ENCODE data around the gene CLUH.

GRCh38 chr17:2749784-2750181 lies 38.2 kb upstream of the CLUH start:
- TF ChIP-seq, protein P1, sequence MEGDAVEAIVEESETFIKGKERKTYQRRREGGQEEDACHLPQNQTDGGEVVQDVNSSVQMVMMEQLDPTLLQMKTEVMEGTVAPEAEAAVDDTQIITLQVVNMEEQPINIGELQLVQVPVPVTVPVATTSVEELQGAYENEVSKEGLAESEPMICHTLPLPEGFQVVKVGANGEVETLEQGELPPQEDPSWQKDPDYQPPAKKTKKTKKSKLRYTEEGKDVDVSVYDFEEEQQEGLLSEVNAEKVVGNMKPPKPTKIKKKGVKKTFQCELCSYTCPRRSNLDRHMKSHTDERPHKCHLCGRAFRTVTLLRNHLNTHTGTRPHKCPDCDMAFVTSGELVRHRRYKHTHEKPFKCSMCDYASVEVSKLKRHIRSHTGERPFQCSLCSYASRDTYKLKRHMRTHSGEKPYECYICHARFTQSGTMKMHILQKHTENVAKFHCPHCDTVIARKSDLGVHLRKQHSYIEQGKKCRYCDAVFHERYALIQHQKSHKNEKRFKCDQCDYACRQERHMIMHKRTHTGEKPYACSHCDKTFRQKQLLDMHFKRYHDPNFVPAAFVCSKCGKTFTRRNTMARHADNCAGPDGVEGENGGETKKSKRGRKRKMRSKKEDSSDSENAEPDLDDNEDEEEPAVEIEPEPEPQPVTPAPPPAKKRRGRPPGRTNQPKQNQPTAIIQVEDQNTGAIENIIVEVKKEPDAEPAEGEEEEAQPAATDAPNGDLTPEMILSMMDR (IDR thresholded peaks at IDR 0.05), result peak in 1 of 4 experiments; percentile 19
- no peak for TF ChIP-seq POLR2A (IDR thresholded peaks at IDR 0.05)
- no peak for TF ChIP-seq POLR2AphosphoS5 (IDR thresholded peaks at IDR 0.05)

All from gastroesophageal sphincter (tissue), 3 donors.